Testis (tissue), 2 donors: ENCODE data around the gene TAB2.

Experiments used
- POLR2A ChIP-seq: fragments of 450-650 bp; IDR thresholded peaks from one replicate; pipeline ENCODE4 v1.6.1; 2017; ENCODE audit warnings: antibody characterized with exemption, mild to moderate bottlenecking, moderate library complexity
- TF ChIP-seq, protein P1 (sequence below), 3 experiments: fragments of 450-650 bp in 2 of 3; fragments of 200-600 bp in 1 of 3; sonication (generic) in 1 of 3; IDR thresholded peaks; one replicate each; pipeline ENCODE4 v1.5.1; 2016 to 2019; ENCODE audit warnings: antibody characterized with exemption in 3 of 3, mild to moderate bottlenecking in 2 of 3, moderate library complexity in 1 of 3

DNA sequence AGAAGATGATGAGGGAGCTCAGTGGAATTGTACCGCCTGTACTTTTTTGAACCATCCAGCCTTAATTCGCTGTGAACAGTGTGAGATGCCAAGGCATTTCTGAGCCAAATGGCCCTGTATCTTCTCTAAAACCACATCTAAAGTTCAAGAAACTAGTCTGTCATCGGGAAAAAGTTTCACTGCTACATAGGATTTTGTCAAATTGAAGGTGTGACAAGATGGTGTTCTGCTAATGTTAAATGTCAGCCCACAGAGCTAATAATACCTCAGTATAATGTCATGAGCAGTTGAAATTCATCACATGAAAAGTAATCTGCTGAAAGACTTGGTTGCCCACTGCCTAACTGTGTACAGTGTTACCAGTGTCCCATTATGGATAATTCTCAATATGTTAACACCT lies 92.1 kb downstream of the TAB2 start:
- TF ChIP-seq, protein P1, sequence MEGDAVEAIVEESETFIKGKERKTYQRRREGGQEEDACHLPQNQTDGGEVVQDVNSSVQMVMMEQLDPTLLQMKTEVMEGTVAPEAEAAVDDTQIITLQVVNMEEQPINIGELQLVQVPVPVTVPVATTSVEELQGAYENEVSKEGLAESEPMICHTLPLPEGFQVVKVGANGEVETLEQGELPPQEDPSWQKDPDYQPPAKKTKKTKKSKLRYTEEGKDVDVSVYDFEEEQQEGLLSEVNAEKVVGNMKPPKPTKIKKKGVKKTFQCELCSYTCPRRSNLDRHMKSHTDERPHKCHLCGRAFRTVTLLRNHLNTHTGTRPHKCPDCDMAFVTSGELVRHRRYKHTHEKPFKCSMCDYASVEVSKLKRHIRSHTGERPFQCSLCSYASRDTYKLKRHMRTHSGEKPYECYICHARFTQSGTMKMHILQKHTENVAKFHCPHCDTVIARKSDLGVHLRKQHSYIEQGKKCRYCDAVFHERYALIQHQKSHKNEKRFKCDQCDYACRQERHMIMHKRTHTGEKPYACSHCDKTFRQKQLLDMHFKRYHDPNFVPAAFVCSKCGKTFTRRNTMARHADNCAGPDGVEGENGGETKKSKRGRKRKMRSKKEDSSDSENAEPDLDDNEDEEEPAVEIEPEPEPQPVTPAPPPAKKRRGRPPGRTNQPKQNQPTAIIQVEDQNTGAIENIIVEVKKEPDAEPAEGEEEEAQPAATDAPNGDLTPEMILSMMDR (IDR thresholded peaks at IDR 0.05), result no peak
- no peak for TF ChIP-seq POLR2A
